MM.1S (cell line): Measurements from ENCODE around the gene EFCAB6.

Source experiments
- DNase-seq: peaks from one replicate; pipeline ENCODE4 v3.0.0-alpha.2; 2015
- H2AFZ ChIP-seq: fragments of 300-600 bp; sonication (generic); 2 replicates; pipeline ENCODE4 v1.6.0; 2016; ENCODE audit warnings: antibody characterized with exemption, low read length
- H3F3A ChIP-seq: fragments of 300-600 bp; sonication (generic); 2 replicates; pipeline ENCODE4 v1.6.1; 2016; ENCODE audit warnings: mild to moderate bottlenecking, antibody characterized with exemption, low read length, moderate library complexity, mixed read lengths; ENCODE audit not compliant: insufficient read depth
- H3K27ac ChIP-seq: fragments of 300-600 bp; sonication (generic); 2 replicates; pipeline ENCODE4 v1.5.1; 2016; ENCODE audit warnings: mild to moderate bottlenecking, low read length
- H3K27me3 ChIP-seq: fragments of 300-600 bp; sonication (generic); replicated peaks from 2 replicates; pipeline ENCODE4 v1.6.0; 2016; ENCODE audit warnings: low read length; ENCODE audit not compliant: insufficient read depth
- H3K36me3 ChIP-seq: fragments of 300-600 bp; sonication (generic); replicated peaks from 2 replicates; pipeline ENCODE4 v1.6.1; 2016; ENCODE audit warnings: mild to moderate bottlenecking, low read length, mixed read lengths; ENCODE audit not compliant: insufficient read depth
- H3K4me1 ChIP-seq: fragments of 300-600 bp; sonication (generic); 2 replicates; pipeline ENCODE4 v1.6.1; 2016; ENCODE audit warnings: low read length, mixed read lengths
- H3K4me2 ChIP-seq: fragments of 300-600 bp; sonication (generic); 2 replicates; pipeline ENCODE4 v1.6.0; 2016; ENCODE audit warnings: low read depth, low read length
- H3K4me3 ChIP-seq: fragments of 300-600 bp; sonication (generic); 2 replicates; pipeline ENCODE4 v1.5.1; 2016; ENCODE audit warnings: low read length, mixed read lengths
- H3K79me2 ChIP-seq: fragments of 300-600 bp; sonication (generic); 2 replicates; pipeline ENCODE4 v1.6.1; 2016; ENCODE audit warnings: mixed run types, low read length, mixed read lengths
- H3K9ac ChIP-seq: fragments of 300-600 bp; sonication (generic); 2 replicates; pipeline ENCODE4 v1.6.1; 2016; ENCODE audit warnings: low read length, mixed read lengths
- H3K9me2 ChIP-seq: fragments of 300-600 bp; sonication (generic); replicated peaks from 2 replicates; pipeline ENCODE4 v1.6.1; 2016; ENCODE audit warnings: mild to moderate bottlenecking, low read length, mixed read lengths; ENCODE audit not compliant: insufficient read depth
- H3K9me3 ChIP-seq: fragments of 300-600 bp; sonication (generic); replicated peaks from 2 replicates; pipeline ENCODE4 v1.6.1; 2016; ENCODE audit warnings: mild to moderate bottlenecking, low read length, mixed read lengths; ENCODE audit not compliant: insufficient read depth
- H4K20me1 ChIP-seq: fragments of 300-600 bp; sonication (generic); 2 replicates; pipeline ENCODE4 v1.6.1; 2016; ENCODE audit warnings: mild to moderate bottlenecking, low read length, moderate library complexity, mixed read lengths; ENCODE audit not compliant: insufficient read depth
- CTCF ChIP-seq: fragments of 300-600 bp; sonication (generic); IDR thresholded peaks from 2 replicates; pipeline ENCODE4 v1.5.1; 2016; ENCODE audit warnings: antibody characterized with exemption, low read length, mixed read lengths
- EZH2 ChIP-seq: fragments of 300-600 bp; sonication (generic); optimal IDR thresholded peaks from 2 replicates; pipeline ENCODE3; 2017; ENCODE audit warnings: low read depth, mild to moderate bottlenecking, antibody characterized with exemption, low read length, mixed read lengths
- EZH2phosphoT487 ChIP-seq: fragments of 300-600 bp; sonication (generic); IDR thresholded peaks from 2 replicates; pipeline ENCODE4 v1.6.1; 2018; ENCODE audit warnings: antibody characterized with exemption, low read length

EFCAB6 gene

DNA sequence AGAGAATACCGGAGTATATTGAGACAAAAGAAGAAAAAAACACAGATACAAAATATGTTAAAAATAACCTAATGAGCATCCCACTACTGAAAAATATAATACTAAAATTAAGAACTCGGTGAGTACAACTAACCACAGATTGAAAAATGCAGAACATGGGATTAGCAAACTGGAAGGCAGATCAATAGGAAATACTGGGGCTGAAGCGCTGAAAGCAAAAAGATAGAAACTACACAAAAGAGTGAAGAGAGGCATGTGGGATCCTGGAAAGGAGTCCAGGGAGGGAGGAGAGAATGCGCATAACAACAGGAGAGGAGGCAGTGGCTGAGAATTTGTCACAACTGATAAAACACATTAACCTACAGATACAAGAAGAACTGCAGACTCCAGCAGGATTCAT lies 159.3 kb downstream of the EFCAB6 start:
- no peaks in the 10 kb centered on the region for H3K9me3 ChIP-seq
- H2AFZ ChIP-seq, result no peak overlapping the region
- TF ChIP-seq CTCF (no peak), EZH2phosphoT487 (no peak), EZH2 (no peak)

DNA sequence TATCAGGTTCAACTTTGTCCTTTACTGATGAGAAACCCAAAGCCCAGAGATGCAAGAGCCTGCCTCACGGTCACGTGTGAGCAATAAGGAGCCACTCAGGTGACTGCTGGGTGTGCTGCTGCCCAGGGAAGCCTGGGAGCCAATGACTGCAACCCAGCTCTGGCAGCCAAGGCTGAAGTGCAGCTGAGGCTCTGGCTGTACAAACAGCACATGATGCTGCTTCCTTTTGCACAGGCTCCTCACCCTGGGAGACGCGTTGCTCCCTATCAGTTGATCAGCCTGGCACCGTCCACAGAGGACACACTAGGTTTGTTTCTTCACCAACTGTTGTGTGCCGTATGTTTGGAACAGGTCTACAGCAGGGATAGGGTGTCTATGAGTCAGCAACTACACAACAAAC lies 168.7 kb downstream of the EFCAB6 start:
- Histone ChIP-seq H3K27me3 (peaks cover 8% of the 10 kb centered on the region; the same call in 1 of the 2 replicates), H3K9me2 (no peaks in the 10 kb centered on the region), H3K36me3 (no peaks in the 10 kb centered on the region), H3K9me3 (no peaks in the 10 kb centered on the region), H3K79me2 (no peaks in the 10 kb centered on the region), H2AFZ (no peak overlapping the region), H3F3A (no peaks in the 10 kb centered on the region), H4K20me1 (no peaks in the 10 kb centered on the region), H3K4me3 (no peak overlapping the region), H3K4me2 (no peak overlapping the region), H3K4me1 (peaks cover 7% of the 10 kb centered on the region), H3K27ac (no peak overlapping the region), H3K9ac (no peak overlapping the region)
- no peak for TF ChIP-seq CTCF
- no peak for TF ChIP-seq EZH2phosphoT487
- no peak for TF ChIP-seq EZH2
- no peak for DNase-seq

More for the DNA sequence above, 159.3 kb downstream of the EFCAB6 start:
- Histone ChIP-seq H3K36me3 (no peaks in the 10 kb centered on the region), H3K9ac (no peak overlapping the region), H3K4me1 (no peaks in the 10 kb centered on the region), H3K4me3 (no peak overlapping the region), H3F3A (no peaks in the 10 kb centered on the region), H3K79me2 (no peaks in the 10 kb centered on the region), H3K27ac (no peak overlapping the region), H4K20me1 (no peaks in the 10 kb centered on the region), H3K9me2 (no peaks in the 10 kb centered on the region), H3K27me3 (no peaks in the 10 kb centered on the region), H3K4me2 (no peak overlapping the region)
- DNase-seq, result no peak

GRCh38 chr22:43642319-43643206 lies 169.5 kb downstream of the EFCAB6 start:
- TF ChIP-seq EZH2 (no peak), EZH2phosphoT487 (no peak), CTCF (no peak)
- H3K4me3 ChIP-seq, result no peak overlapping the region
- no peak overlapping the region for H2AFZ ChIP-seq
- H3K79me2 ChIP-seq, result no peaks in the 10 kb centered on the region
- peaks cover 7% of the 10 kb centered on the region for H3K4me1 ChIP-seq
- peaks cover 8% of the 10 kb centered on the region; the same call in 1 of the 2 replicates for H3K27me3 ChIP-seq
- no peaks in the 10 kb centered on the region for H3F3A ChIP-seq
- DNase-seq, result peak; percentile 38
- H3K9ac ChIP-seq, result no peak overlapping the region
- no peaks in the 10 kb centered on the region for H3K9me3 ChIP-seq
- no peaks in the 10 kb centered on the region for H4K20me1 ChIP-seq
- no peak overlapping the region for H3K4me2 ChIP-seq
- H3K36me3 ChIP-seq, result no peaks in the 10 kb centered on the region
- H3K27ac ChIP-seq, result no peak overlapping the region
- no peaks in the 10 kb centered on the region for H3K9me2 ChIP-seq
